HepG2 (cell line): Measurements from ENCODE around the gene IKZF5. TPM values are rescaled to one million over a fixed set of nuclear protein-coding genes. Genes with fewer than 3 reads are reported as not detected.

Source experiments
- ARHGAP35 ChIP-seq: sonication (generic); formaldehyde crosslinking; IDR thresholded peaks from 2 replicates; pipeline ENCODE4 v1.9.0; 2022; ENCODE audit warnings: mild to moderate bottlenecking, inconsistent platforms, moderate library complexity, missing genetic modification reagents, borderline replicate concordance
- ARNT2 ChIP-seq: sonication (generic); formaldehyde crosslinking; IDR thresholded peaks from 2 replicates; pipeline ENCODE4 v1.8.0; 2022; ENCODE audit warnings: mild to moderate bottlenecking, low read depth, missing genetic modification reagents, moderate library complexity
- EZH2 ChIP-seq: conservative IDR thresholded peaks from 2 replicates; pipeline ENCODE4 v1.6.1; 2012; ENCODE audit warnings: mild to moderate bottlenecking, low read depth, low read length, moderate library complexity
- FOXC1 ChIP-seq: sonication (generic); formaldehyde crosslinking; IDR thresholded peaks from 2 replicates; pipeline ENCODE4 v1.8.0; 2022; ENCODE audit warnings: mild to moderate bottlenecking, missing genetic modification reagents, borderline replicate concordance
- HHEX ChIP-seq: IDR thresholded peaks from 2 replicates; pipeline ENCODE4 v1.6.1; 2016; ENCODE audit warnings: control low read depth
- KDM3A ChIP-seq: IDR thresholded peaks from 2 replicates; pipeline ENCODE4 v1.6.1; 2018; ENCODE audit warnings: low read depth, missing compliant biosample characterization
- MAFF ChIP-seq: IDR thresholded peaks from 2 replicates; pipeline ENCODE4 v1.6.1; 2011; ENCODE audit warnings: low read depth, low read length, improper control_type of control experiment
- MED13 ChIP-seq: sonication (generic); formaldehyde crosslinking; IDR thresholded peaks from 2 replicates; pipeline ENCODE4 v1.5.0; 2020; ENCODE audit warnings: missing genetic modification reagents
- MTF1 ChIP-seq: sonication (generic); formaldehyde crosslinking; IDR thresholded peaks from 2 replicates; pipeline ENCODE4 v1.5.0; 2020; ENCODE audit warnings: missing genetic modification reagents
- NFYC ChIP-seq: IDR thresholded peaks from 2 replicates; pipeline ENCODE4 v1.6.1; 2016; ENCODE audit warnings: missing genetic modification reagents, missing compliant biosample characterization
- RBM22 ChIP-seq: fragments of 200-400 bp; formaldehyde crosslinking; optimal IDR thresholded peaks from 2 replicates; pipeline ENCODE3; 2017; ENCODE audit warnings: mild to moderate bottlenecking, low read length, moderate library complexity
- SMAD3 ChIP-seq: sonication (generic); formaldehyde crosslinking; IDR thresholded peaks from 2 replicates; pipeline ENCODE4 v1.4.0; 2020; ENCODE audit warnings: missing genetic modification reagents
- SNRNP70 ChIP-seq: fragments of 200-400 bp; formaldehyde crosslinking; IDR thresholded peaks from 2 replicates; pipeline ENCODE4 v1.6.1; 2017; ENCODE audit warnings: mild to moderate bottlenecking, low read depth, low read length, moderate library complexity
- TAF15 ChIP-seq: fragments of 200-400 bp; formaldehyde crosslinking; IDR thresholded peaks from one replicate; pipeline ENCODE4 v1.6.1; 2018; ENCODE audit warnings: mild to moderate bottlenecking, low read depth, low read length; ENCODE audit not compliant: poor library complexity, severe bottlenecking
- TSC22D2 ChIP-seq: sonication (generic); formaldehyde crosslinking; IDR thresholded peaks from 2 replicates; pipeline ENCODE4 v1.5.1; 2020; ENCODE audit warnings: missing genetic modification reagents, mild to moderate bottlenecking, borderline replicate concordance
- YY1 ChIP-seq: IDR thresholded peaks from 2 replicates; pipeline ENCODE4 v1.6.1; 2011; ENCODE audit warnings: low read length, low read depth, moderate library complexity, mild to moderate bottlenecking; ENCODE audit not compliant: insufficient read depth, insufficient replicate concordance
- ZBTB8A ChIP-seq: sonication (generic); formaldehyde crosslinking; IDR thresholded peaks from 2 replicates; pipeline ENCODE4 v1.4.0; 2020; ENCODE audit warnings: mild to moderate bottlenecking, low read depth, missing genetic modification reagents, borderline replicate concordance
- ZFAT ChIP-seq: sonication (generic); formaldehyde crosslinking; conservative IDR thresholded peaks from 2 replicates; pipeline ENCODE4 v1.8.1; 2023; ENCODE audit warnings: missing genetic modification reagents, inconsistent platforms
- ZNF552 ChIP-seq: sonication (generic); formaldehyde crosslinking; IDR thresholded peaks from 2 replicates; pipeline ENCODE4 v1.9.0; 2022; ENCODE audit warnings: missing genetic modification reagents, mild to moderate bottlenecking, borderline replicate concordance
- ZNF720 ChIP-seq: sonication (generic); formaldehyde crosslinking; IDR thresholded peaks from 2 replicates; pipeline ENCODE4 v1.4.0; 2020; ENCODE audit warnings: missing genetic modification reagents
- ZNF781 ChIP-seq: sonication (generic); formaldehyde crosslinking; IDR thresholded peaks from 2 replicates; pipeline ENCODE4 v1.5.1; 2020; ENCODE audit warnings: borderline replicate concordance, mild to moderate bottlenecking, missing genetic modification reagents; ENCODE audit errors: not compliant biosample characterization
- polyA plus RNA-seq, 8 experiments: library from polyadenylated mRNA; depleted of rRNA in 3 of 8; stranded (reverse) in 7 of 8; unstranded in 1 of 8; fragments of >200 nt; fragmentation: Illumina TruSeq in 4 of 8; extraction: Trizol in 4 of 8; gene quantifications; 2 replicates each; pipeline versions ENCODE4 v1.2.1 to v1.2.3, GENCODE V29; 2011 to 2016; ENCODE audit warnings: low read depth in 4 of 8, missing spikeins in 1 of 8, mixed read lengths in 1 of 8; ENCODE audit not compliant: insufficient read depth in 1 of 8
- total RNA-seq, 5 experiments: library from RNA; depleted of rRNA; stranded (reverse); fragments of >200 nt; fragmentation: Illumina TruSeq; extraction: Trizol; gene quantifications; 2 replicates each; pipeline ENCODE4 v1.2.3, GENCODE V29; 2016; ENCODE audit warnings: low read depth in 1 of 5
- TF ChIP-seq, protein P1 (sequence below): IDR thresholded peaks from 2 replicates; pipeline ENCODE4 v1.6.1; 2016; ENCODE audit warnings: missing compliant biosample characterization, missing genetic modification reagents, borderline replicate concordance
- TF ChIP-seq, protein P2 (sequence below): IDR thresholded peaks from 2 replicates; pipeline ENCODE4 v1.6.1; 2016; ENCODE audit warnings: low read depth
- TF ChIP-seq, protein P3 (sequence below): sonication (generic); formaldehyde crosslinking; IDR thresholded peaks from 2 replicates; pipeline ENCODE4 v1.8.1; 2023; ENCODE audit warnings: mild to moderate bottlenecking, missing genetic modification reagents

The IKZF5 gene
- total and polyA plus RNA-seq, 2 of the 13 experiments (the other 11 are each of a cell fraction or from before 2014, with no cell fraction given): 3.7 to 12.0 TPM

DNA sequence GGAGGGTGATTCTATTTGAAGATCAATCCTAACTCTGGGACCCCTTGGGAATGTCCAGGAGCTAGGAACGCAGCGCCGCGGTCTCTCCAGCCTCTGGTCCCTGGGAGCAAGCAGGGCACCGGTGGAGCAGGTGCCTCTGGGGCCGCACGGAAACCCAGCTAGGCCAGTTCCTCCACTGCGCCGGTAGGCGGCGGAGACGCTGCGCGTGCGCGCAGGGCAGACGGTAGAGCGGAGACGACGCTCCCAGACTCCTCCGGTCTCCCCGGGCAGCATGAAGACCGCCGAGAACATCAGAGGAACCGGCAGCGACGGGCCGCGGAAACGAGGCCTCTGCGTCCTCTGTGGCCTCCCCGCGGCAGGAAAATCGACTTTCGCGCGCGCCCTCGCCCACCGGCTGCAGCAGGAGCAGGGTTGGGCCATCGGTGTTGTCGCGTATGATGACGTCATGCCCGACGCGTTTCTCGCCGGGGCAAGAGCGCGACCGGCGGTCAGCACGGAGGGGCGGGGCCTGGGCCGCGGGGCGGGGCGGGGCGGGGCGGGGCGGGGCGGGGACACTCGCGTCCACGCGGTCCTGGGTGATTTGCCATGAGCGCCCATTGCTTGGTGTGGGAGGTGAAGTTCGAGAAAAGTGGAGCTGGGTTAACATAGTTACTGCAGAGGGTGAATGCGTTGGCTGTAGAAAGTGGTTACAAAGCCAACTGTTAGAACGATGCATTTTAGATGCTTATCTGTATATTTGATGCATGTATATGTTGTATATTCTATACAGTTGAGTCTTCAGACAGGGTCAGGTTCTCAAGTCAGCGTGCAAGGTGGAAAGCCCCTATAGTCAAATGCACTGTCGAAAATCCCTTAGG lies 28.2 kb downstream of the IKZF5 start, which contains the start of gene PSTK (continued):
- TF ChIP-seq, protein P1, sequence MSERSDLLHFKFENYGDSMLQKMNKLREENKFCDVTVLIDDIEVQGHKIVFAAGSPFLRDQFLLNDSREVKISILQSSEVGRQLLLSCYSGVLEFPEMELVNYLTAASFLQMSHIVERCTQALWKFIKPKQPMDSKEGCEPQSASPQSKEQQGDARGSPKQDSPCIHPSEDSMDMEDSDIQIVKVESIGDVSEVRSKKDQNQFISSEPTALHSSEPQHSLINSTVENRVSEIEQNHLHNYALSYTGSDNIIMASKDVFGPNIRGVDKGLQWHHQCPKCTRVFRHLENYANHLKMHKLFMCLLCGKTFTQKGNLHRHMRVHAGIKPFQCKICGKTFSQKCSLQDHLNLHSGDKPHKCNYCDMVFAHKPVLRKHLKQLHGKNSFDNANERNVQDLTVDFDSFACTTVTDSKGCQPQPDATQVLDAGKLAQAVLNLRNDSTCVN (CRISPR knock-in tag): peak; percentile 29; the same call in 1 of the 2 replicates
- peak; percentile 48; the same call in 1 of the 2 replicates for TF ChIP-seq NFYC (CRISPR knock-in tag)
- peak; percentile 87; the same call in 1 of the 2 replicates for TF ChIP-seq ARNT2 (CRISPR knock-in tag)
- TF ChIP-seq FOXC1 (CRISPR knock-in tag): no peak
- TF ChIP-seq ZNF720: no peak
- no peak for TF ChIP-seq SNRNP70
- TF ChIP-seq, protein P2, sequence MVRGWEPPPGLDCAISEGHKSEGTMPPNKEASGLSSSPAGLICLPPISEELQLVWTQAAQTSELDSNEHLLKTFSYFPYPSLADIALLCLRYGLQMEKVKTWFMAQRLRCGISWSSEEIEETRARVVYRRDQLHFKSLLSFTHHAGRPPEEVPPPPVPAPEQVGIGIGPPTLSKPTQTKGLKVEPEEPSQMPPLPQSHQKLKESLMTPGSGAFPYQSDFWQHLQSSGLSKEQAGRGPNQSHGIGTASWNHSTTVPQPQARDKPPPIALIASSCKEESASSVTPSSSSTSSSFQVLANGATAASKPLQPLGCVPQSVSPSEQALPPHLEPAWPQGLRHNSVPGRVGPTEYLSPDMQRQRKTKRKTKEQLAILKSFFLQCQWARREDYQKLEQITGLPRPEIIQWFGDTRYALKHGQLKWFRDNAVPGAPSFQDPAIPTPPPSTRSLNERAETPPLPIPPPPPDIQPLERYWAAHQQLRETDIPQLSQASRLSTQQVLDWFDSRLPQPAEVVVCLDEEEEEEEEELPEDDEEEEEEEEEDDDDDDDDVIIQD (CRISPR knock-in tag): no peak
- TF ChIP-seq, protein P3, sequence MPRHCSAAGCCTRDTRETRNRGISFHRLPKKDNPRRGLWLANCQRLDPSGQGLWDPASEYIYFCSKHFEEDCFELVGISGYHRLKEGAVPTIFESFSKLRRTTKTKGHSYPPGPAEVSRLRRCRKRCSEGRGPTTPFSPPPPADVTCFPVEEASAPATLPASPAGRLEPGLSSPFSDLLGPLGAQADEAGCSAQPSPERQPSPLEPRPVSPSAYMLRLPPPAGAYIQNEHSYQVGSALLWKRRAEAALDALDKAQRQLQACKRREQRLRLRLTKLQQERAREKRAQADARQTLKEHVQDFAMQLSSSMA (CRISPR knock-in tag): no peak
- TF ChIP-seq MTF1: no peak
- TF ChIP-seq ZNF781: no peak
- 0 out of 2 replicates have a peak, but pooled peaks have one; percentile 39 for TF ChIP-seq ARHGAP35 (CRISPR knock-in tag)
- peak; percentile 67 for TF ChIP-seq YY1
- TF ChIP-seq KDM3A (CRISPR knock-in tag): peak; percentile 37; the same call in 1 of the 2 replicates
- TF ChIP-seq HHEX: no peak
- no peak for TF ChIP-seq SMAD3 (CRISPR knock-in tag)
- TF ChIP-seq TAF15: peak; percentile 42
- TF ChIP-seq ZFAT (CRISPR knock-in tag): no peak
- TF ChIP-seq ZBTB8A (CRISPR knock-in tag): no peak
- TF ChIP-seq MED13 (CRISPR knock-in tag): peak; percentile 76; the same call in 1 of the 2 replicates
- TF ChIP-seq ZNF552 (CRISPR knock-in tag): peak; percentile 67; the same call in 1 of the 2 replicates
- no peak for TF ChIP-seq MAFF
- no peak for TF ChIP-seq RBM22
- 0 out of 2 replicates have a peak, but pooled peaks have one; percentile 26 for TF ChIP-seq TSC22D2 (CRISPR knock-in tag)
- no peak for TF ChIP-seq EZH2
